Measurements from ENCODE around the gene CXCL11. TPM values are rescaled to one million over a fixed set of nuclear protein-coding genes. Genes with fewer than 3 reads are reported as not detected.
"Not testable (repeated sequence)": the region's sequence is repeated elsewhere in the genome, so short reads cannot be mapped to it uniquely, and the experiment has no call there.

The CXCL11 gene
- total RNA-seq, 2 experiments from 2014 or later, result not detected

GRCh38 chr4:76044686-76045085, 8.8 kb upstream of the CXCL11 start:
- POLR2A ChIA-PET; ATAC-seq (ENCODE audit: poor library complexity): not testable (repeated sequence)

GRCh38 chr4:76043306-76043705, 7.4 kb upstream of the CXCL11 start:
- H3K9me3 ChIP-seq (ENCODE audit: control insufficient read depth in 1 of 2, insufficient read depth in 1 of 2, low read length in 2 of 2); H3K4me3 ChIP-seq (ENCODE audit: low read length); CTCF ChIA-PET; H3K4me1 Mint-ChIP-seq (ENCODE audit: low read depth); H3K27ac ChIP-seq (ENCODE audit: low read depth in 1 of 2, low read length in 2 of 2); H3K36me3 Mint-ChIP-seq (ENCODE audit: low read depth); intact Hi-C loops (cut with DNase I, micrococcal nuclease); H3K9me3 Mint-ChIP-seq; H3K4me3 Mint-ChIP-seq; H3K27me3 Mint-ChIP-seq; ATAC-seq (ENCODE audit: poor library complexity); H3K27ac Mint-ChIP-seq; H3K4me1 ChIP-seq (ENCODE audit: insufficient read depth, low read length); DNase-seq; POLR2A ChIA-PET; H3K36me3 ChIP-seq (ENCODE audit: insufficient read depth, low read length); H3K27me3 ChIP-seq (ENCODE audit: control insufficient read depth in 1 of 2, insufficient read depth in 2 of 2, low read length in 2 of 2): not testable (repeated sequence)

More at GRCh38 chr4:76044686-76045085, 8.8 kb upstream of the CXCL11 start:
- H3K4me3 Mint-ChIP-seq; DNase-seq; H3K4me1 ChIP-seq (ENCODE audit: insufficient read depth, low read length); H3K27ac ChIP-seq (ENCODE audit: low read depth in 1 of 2, low read length in 2 of 2); H3K36me3 ChIP-seq (ENCODE audit: insufficient read depth, low read length); intact Hi-C loops (cut with DNase I, micrococcal nuclease); H3K9me3 ChIP-seq (ENCODE audit: control insufficient read depth in 1 of 2, insufficient read depth in 1 of 2, low read length in 2 of 2); H3K36me3 Mint-ChIP-seq (ENCODE audit: low read depth); H3K27me3 ChIP-seq (ENCODE audit: control insufficient read depth in 1 of 2, insufficient read depth in 2 of 2, low read length in 2 of 2); CTCF ChIA-PET; H3K4me1 Mint-ChIP-seq (ENCODE audit: low read depth); H3K27ac Mint-ChIP-seq; H3K27me3 Mint-ChIP-seq; H3K9me3 Mint-ChIP-seq; H3K4me3 ChIP-seq (ENCODE audit: low read length): not testable (repeated sequence)

DNA sequence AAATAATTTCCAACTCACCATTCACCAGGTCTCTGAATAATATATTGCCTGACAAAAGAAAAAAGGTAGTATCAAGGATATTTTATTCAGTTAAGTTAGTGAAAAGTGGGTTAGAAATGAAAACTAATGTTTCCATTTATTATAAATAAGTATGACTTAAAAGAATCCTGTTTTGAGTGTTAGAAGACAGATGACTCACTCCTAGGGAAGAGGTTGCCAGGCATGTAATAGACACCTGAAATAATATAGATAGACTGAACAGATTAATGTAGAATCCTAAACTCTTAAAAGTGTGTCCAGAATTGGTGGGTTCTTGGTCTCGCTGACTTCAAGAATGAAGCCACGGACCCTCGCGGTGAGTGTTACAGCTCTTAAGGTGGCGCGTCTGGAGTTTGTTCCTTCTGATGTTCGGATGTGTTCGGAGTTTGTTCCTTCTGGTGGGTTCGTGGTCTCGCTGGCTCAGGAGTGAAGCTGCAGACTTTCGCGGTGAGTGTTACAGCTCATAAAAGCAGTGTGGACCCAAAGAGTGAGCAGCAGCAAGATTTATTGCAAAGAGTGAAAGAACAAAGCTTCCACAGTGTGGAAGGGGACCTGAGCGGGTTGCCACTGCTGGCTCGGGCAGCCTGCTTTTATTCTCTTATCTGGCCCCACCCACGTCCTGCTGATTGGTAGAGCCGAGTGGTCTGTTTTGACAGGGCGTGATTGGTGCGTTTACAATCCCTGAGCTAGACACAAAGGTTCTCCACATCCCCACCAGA, 6.5 kb upstream of the CXCL11 start:
- H3K27me3 Mint-ChIP-seq; H3K27ac Mint-ChIP-seq; H3K27me3 ChIP-seq (ENCODE audit: control insufficient read depth in 1 of 2, insufficient read depth in 2 of 2, low read length in 2 of 2); H3K36me3 Mint-ChIP-seq (ENCODE audit: low read depth); POLR2A ChIA-PET; CTCF ChIA-PET; H3K4me3 ChIP-seq (ENCODE audit: low read length); H3K9me3 Mint-ChIP-seq; H3K36me3 ChIP-seq (ENCODE audit: insufficient read depth, low read length); H3K27ac ChIP-seq (ENCODE audit: low read depth in 1 of 2, low read length in 2 of 2); intact Hi-C loops (cut with DNase I, micrococcal nuclease); H3K4me1 ChIP-seq (ENCODE audit: insufficient read depth, low read length); H3K4me1 Mint-ChIP-seq (ENCODE audit: low read depth); H3K4me3 Mint-ChIP-seq; ATAC-seq (ENCODE audit: poor library complexity); H3K9me3 ChIP-seq (ENCODE audit: control insufficient read depth in 1 of 2, insufficient read depth in 1 of 2, low read length in 2 of 2): not testable (repeated sequence)
- peak in 1 of 14 experiments; percentile 19 for DNase-seq

DNA sequence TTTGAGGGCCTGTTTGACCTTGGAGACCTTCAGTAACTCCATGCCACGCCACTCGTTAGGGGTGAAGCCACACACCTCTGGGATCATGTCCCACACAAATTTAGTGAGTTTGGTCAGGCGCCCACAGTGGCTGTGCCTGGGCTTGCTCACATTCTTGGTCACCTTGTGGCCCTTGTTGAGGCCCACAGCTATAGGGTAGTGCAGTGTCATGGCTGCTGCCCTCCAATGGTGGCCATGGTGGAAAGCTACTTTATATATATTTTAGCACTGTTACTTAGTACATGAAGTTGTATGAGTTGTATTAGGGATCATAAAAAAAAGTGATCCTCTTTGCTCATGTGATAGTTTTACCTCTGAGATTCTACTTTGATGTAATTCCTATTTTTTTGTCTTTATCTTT, 985 bp upstream of the CXCL11 start:
- Histone ChIP-seq H3K27me3 (ENCODE audit: control insufficient read depth in 1 of 2, insufficient read depth in 2 of 2, low read length in 2 of 2) (peaks cover 0 to 2% of the 10 kb centered on the region in 2 experiments), H3K4me1 (ENCODE audit: insufficient read depth, low read length) (no peaks in the 10 kb centered on the region), H3K4me3 (ENCODE audit: low read length) (no peak overlapping the region), H3K9me3 (ENCODE audit: control insufficient read depth in 1 of 2, insufficient read depth in 1 of 2, low read length in 2 of 2) (no peaks in the 10 kb centered on the region), H3K36me3 (ENCODE audit: insufficient read depth, low read length) (no peaks in the 10 kb centered on the region), H3K27ac (ENCODE audit: low read depth in 1 of 2, low read length in 2 of 2) (no peak overlapping the region)
- TF ChIP-seq CTCF (IDR thresholded peaks at IDR 0.05), result no peak
- Mint-ChIP-seq H3K4me1 (ENCODE audit: low read depth) (no peaks in the 10 kb centered on the region), H3K36me3 (ENCODE audit: low read depth) (no peaks in the 10 kb centered on the region), H3K27ac (no peak overlapping the region), H3K4me3 (no peak overlapping the region), H3K9me3 (no peaks in the 10 kb centered on the region), H3K27me3 (no peaks in the 10 kb centered on the region)
- ATAC-seq (ENCODE audit: poor library complexity), result no peak
- CTCF ChIA-PET, result no interaction called here
- intact Hi-C loops (cut with DNase I, micrococcal nuclease), result no loop called here
- DNase-seq, result no peak
- POLR2A ChIA-PET, result no interaction called here
